ENCODE measurements around the gene RHBDD3. TPM values are rescaled to one million over a fixed set of nuclear protein-coding genes. Genes with fewer than 3 reads are reported as not detected.
"Not testable (repeated sequence)": the region's sequence is repeated elsewhere in the genome, so short reads cannot be mapped to it uniquely, and the experiment has no call there.

RHBDD3 gene
- total RNA-seq, 2 experiments from 2014 or later = 30.0 to 34.7 TPM

- H3K4me1 Mint-ChIP-seq (ENCODE audit: low read depth) = peaks cover 14% of the 10 kb centered on the region
- DNase-seq = no peak
- H3K27me3 Mint-ChIP-seq (ENCODE audit: low read depth) = peaks cover 5% of the 10 kb centered on the region
- ChIA-PET POLR2A (no interaction called here), CTCF (interaction anchor here (0.7 kb wide), 1 partner anchor 8 kb away, joined by 4 read pairs; no protein-coding TSS in a partner anchor)
- H3K4me3 Mint-ChIP-seq = no peak overlapping the region
- peak; percentile 57 for ATAC-seq
- H3K36me3 Mint-ChIP-seq (ENCODE audit: low read depth) = no peaks in the 10 kb centered on the region
- no peaks in the 10 kb centered on the region for H3K9me3 Mint-ChIP-seq (ENCODE audit: insufficient read depth)
- H3K27ac Mint-ChIP-seq = no peak overlapping the region
These were observed 13.5 kb downstream of the RHBDD3 start for GRCh38 chr22:29254286-29254660.

GRCh38 chr22:29253561-29254285 is 14.1 kb downstream of the RHBDD3 start:
- H3K36me3 Mint-ChIP-seq (ENCODE audit: low read depth) = no peaks in the 10 kb centered on the region
- POLR2A ChIA-PET = interaction anchor here (0.8 kb wide), 1 partner anchor 175 kb away, joined by 5 read pairs; no protein-coding TSS in a partner anchor
- peaks cover 14% of the 10 kb centered on the region for H3K4me1 Mint-ChIP-seq (ENCODE audit: low read depth)
- CTCF ChIA-PET = no interaction called here
- ATAC-seq = no peak
- H3K9me3 Mint-ChIP-seq (ENCODE audit: insufficient read depth) = no peaks in the 10 kb centered on the region
- no peak for DNase-seq
- H3K4me3 Mint-ChIP-seq = no peak overlapping the region
- no peak overlapping the region for H3K27ac Mint-ChIP-seq
- peaks cover 5% of the 10 kb centered on the region for H3K27me3 Mint-ChIP-seq (ENCODE audit: low read depth)

DNA sequence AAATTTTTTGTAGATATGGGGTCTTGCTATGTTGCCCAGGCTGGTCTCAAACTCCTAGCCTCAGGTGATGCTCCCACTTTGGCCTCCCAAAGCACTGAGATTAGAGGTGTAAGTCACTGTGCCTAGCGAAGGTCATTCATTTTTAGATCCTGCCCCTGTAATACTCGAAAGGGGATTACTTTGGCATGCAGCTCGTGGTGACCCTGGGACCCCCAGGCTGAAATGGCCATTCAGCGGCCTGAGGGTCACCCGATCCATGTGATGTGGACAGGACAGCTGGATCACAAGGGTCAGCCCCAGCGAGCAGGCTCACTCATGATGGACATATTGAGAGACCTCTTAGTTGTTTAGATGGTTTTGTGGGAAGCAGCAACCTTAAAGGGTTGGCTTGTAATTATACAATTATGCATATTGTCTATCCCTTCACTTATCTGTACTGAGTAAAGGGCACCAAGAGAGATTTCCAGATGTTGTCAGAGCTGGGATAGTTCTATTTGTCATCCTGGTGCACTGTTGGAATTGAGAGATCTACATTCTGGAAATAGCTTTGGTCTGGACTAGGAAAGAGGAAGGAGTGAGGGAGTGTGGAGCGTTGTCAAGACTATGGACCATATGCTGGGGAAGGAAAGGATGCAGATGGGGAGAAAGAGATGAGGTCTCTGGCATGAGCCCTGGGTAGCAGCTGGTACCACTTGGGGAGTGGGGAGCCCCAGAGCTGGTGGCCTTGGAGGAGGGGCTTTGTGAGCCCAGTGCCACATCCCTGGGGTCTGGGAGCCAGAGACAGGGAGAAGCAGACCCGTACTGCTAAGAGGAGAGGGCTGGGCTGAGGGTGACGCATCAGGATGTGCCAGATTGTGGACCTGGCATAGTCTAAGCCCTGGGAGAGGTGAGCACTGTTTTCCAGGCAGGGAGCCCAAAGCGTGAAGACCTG is 15.5 kb downstream of the RHBDD3 start:
- Mint-ChIP-seq H3K4me3 (no peak overlapping the region), H3K4me1 (ENCODE audit: low read depth) (peaks cover 11% of the 10 kb centered on the region), H3K36me3 (ENCODE audit: low read depth) (no peaks in the 10 kb centered on the region), H3K27ac (no peak overlapping the region), H3K9me3 (ENCODE audit: insufficient read depth) (no peaks in the 10 kb centered on the region), H3K27me3 (ENCODE audit: low read depth) (peaks cover 5% of the 10 kb centered on the region)
- CTCF ChIA-PET = no interaction called here
- ATAC-seq (no peak), DNase-seq (no peak)
- POLR2A ChIA-PET = no interaction called here

DNA sequence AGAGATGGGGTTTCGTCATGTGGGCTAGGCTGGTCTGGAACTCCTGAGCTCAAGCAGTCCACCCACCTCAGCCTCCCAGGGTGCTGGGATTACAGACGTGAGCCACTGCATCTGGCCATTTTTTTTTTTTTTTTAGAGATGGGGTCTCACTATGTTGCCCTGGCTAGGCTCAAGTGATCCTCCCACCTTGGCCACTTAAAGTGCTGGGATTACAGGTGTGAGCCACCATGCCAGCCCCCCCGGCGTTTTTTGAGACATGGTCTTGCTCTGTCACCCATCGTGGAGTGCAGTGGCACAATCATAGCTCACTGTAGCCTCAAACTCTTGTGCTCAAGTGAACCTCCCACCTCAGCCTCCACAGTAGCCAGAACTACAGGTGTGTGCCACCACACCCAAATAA is 16.5 kb downstream of the RHBDD3 start:
- DNase-seq = no peak
- Mint-ChIP-seq H3K27me3 (ENCODE audit: low read depth) (peaks cover 7% of the 10 kb centered on the region), H3K9me3 (ENCODE audit: insufficient read depth) (no peaks in the 10 kb centered on the region), H3K27ac (no peak overlapping the region), H3K36me3 (ENCODE audit: low read depth) (no peaks in the 10 kb centered on the region), H3K4me3 (no peak overlapping the region), H3K4me1 (ENCODE audit: low read depth) (peaks cover 11% of the 10 kb centered on the region)
- no peak for ATAC-seq
- ChIA-PET CTCF (no interaction called here), POLR2A (no interaction called here)

GRCh38 chr22:29247891-29248290 is 19.9 kb downstream of the RHBDD3 start:
- POLR2A ChIA-PET; ATAC-seq; H3K36me3 Mint-ChIP-seq (ENCODE audit: low read depth); CTCF ChIA-PET; H3K27ac Mint-ChIP-seq; DNase-seq; H3K9me3 Mint-ChIP-seq (ENCODE audit: insufficient read depth); H3K4me3 Mint-ChIP-seq; H3K4me1 Mint-ChIP-seq (ENCODE audit: low read depth): not testable (repeated sequence)
- peaks cover 16% of the 10 kb centered on the region for H3K27me3 Mint-ChIP-seq (ENCODE audit: low read depth)

DNA sequence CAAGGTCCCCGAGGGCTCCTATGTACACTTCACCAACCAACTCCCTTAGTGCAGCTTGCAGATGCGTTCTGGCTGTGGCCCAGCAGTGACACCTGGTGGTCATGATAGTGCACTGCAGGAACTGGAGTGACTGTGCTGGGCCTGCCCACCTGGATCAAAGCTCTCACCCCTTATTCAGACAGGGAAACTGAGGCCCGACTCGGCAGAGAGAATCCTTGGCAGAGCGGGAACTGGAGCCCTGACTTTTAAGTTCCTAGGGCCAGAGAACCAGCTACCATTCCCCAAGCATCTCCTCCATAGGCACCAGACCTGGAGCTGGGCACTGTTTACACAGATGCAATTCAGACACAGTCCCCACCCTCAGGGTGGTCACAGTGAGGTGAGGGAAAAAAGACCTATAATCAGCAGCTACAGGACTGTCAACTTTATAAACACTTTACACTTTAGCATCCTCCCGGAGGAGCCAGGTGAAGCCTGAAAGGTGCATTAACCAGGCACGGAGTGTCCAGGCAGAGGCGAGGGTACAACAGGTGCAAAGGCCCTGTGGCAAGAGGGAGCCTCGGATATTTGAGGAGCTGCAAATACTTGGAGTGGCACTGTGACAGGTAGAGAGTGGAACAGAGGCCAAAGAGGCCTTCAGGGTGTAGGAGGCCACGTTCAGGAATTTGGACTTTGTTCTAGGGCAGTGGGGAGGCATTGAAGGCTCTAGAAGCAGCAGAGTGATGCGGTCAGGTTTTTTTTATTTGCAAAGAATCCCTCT is 22.0 kb downstream of the RHBDD3 start:
- Mint-ChIP-seq H3K27me3 (ENCODE audit: low read depth) (peaks cover 15% of the 10 kb centered on the region), H3K36me3 (ENCODE audit: low read depth) (no peaks in the 10 kb centered on the region), H3K4me3 (no peak overlapping the region), H3K27ac (no peak overlapping the region), H3K9me3 (ENCODE audit: insufficient read depth) (peaks cover 10% of the 10 kb centered on the region), H3K4me1 (ENCODE audit: low read depth) (peaks cover 2% of the 10 kb centered on the region)
- ChIA-PET POLR2A (no interaction called here), CTCF (interaction anchor here (0.6 to 3.5 kb wide), 33 partner anchors 9 to 759 kb away, joined by 3 to 25 read pairs (median 4); partner anchors contain the start of genes EMID1, EWSR1 and RHBDD3)
- ATAC-seq (peak; percentile 86), DNase-seq (peak; percentile 79)

GRCh38 chr22:29244785-29245625 is 22.8 kb downstream of the RHBDD3 start:
- no peak overlapping the region for H3K27ac Mint-ChIP-seq
- H3K4me1 Mint-ChIP-seq (ENCODE audit: low read depth) = peaks cover 2% of the 10 kb centered on the region
- DNase-seq (no peak), ATAC-seq (no peak)
- H3K9me3 Mint-ChIP-seq (ENCODE audit: insufficient read depth) = peaks cover 10% of the 10 kb centered on the region
- H3K36me3 Mint-ChIP-seq (ENCODE audit: low read depth) = no peaks in the 10 kb centered on the region
- POLR2A ChIA-PET = no interaction called here
- H3K4me3 Mint-ChIP-seq = no peak overlapping the region
- peaks cover 14% of the 10 kb centered on the region for H3K27me3 Mint-ChIP-seq (ENCODE audit: low read depth)
- CTCF ChIA-PET = interaction anchor here (0.6 to 3.5 kb wide), 30 partner anchors 9 to 759 kb away, joined by 3 to 25 read pairs (median 4); partner anchors contain the start of genes EMID1, EWSR1 and RHBDD3

DNA sequence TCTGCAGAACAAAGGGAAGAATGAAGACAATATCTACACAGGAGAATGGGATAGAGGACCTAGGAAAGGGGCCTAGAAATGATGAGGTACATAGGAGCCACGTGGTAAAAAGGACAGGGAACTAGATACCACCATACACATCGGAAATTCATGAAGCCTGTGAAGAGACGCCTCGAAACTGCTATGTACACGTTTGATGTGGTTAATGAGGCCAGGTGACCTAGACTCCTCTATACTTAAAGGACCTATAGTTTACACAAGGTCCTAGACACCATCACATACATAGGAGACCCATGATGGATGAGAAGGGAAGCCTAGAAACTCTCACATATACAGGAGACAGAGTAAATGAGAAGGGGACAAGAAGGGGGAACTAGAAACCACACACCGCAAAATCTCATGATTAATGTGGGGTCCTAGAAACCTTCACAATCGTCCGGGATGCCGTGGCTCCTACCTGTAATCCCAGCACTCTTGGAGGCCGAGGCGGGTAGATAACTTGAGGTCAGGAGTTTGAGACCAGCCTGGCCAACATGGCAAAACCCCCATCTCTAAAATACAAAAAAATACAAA is 23.8 kb downstream of the RHBDD3 start:
- Mint-ChIP-seq H3K4me1 (ENCODE audit: low read depth) (peaks cover 2% of the 10 kb centered on the region), H3K36me3 (ENCODE audit: low read depth) (no peaks in the 10 kb centered on the region), H3K9me3 (ENCODE audit: insufficient read depth) (peaks cover 10% of the 10 kb centered on the region), H3K27ac (no peak overlapping the region), H3K27me3 (ENCODE audit: low read depth) (peaks cover 17% of the 10 kb centered on the region), H3K4me3 (no peak overlapping the region)
- CTCF ChIA-PET = interaction anchor here (2.1 to 3.5 kb wide), 2 partner anchors 41 to 204 kb away, joined by 21 to 25 read pairs; no protein-coding TSS in a partner anchor
- POLR2A ChIA-PET = no interaction called here
- DNase-seq = no peak
- no peak for ATAC-seq

- Mint-ChIP-seq H3K27me3 (ENCODE audit: low read depth) (peaks cover 17% of the 10 kb centered on the region), H3K9me3 (ENCODE audit: insufficient read depth) (peaks cover 10% of the 10 kb centered on the region)
- DNase-seq; H3K4me3 Mint-ChIP-seq; CTCF ChIA-PET; H3K36me3 Mint-ChIP-seq (ENCODE audit: low read depth); ATAC-seq; H3K27ac Mint-ChIP-seq; H3K4me1 Mint-ChIP-seq (ENCODE audit: low read depth): not testable (repeated sequence)
- POLR2A ChIA-PET = interaction anchor here (1.0 kb wide), 1 partner anchor 30 kb away, joined by 3 read pairs; no protein-coding TSS in a partner anchor
These were observed 27.3 kb downstream of the RHBDD3 start for GRCh38 chr22:29240481-29240880.

DNA sequence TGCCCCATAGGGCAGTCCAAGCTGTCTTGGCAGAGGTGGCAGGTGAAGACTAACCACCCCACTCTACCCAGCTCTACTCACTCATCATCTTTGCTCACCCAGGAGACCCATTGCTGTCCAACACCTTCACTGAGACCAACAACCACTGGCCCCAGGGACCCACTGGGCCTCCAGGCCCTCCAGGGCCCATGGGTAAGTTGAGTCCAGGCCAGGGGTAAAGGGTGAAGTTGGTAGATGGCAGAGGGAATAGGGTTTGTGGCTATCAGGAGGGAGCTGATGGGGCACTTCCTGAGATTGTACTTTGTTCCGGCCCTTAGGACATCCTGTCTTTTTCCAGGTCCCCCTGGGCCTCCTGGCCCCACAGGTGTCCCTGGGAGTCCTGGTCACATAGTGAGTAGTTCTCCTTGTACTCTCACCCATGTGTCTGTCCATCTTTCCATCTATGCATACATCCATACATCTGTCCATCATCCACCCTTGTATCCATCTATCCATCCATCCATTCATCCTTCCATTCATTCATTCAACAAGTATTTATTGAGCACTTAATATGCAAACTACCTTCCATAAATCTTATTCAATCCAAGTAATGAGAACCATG is 34.4 kb downstream of the RHBDD3 start:
- Mint-ChIP-seq H3K27me3 (ENCODE audit: low read depth) (peaks cover 5% of the 10 kb centered on the region), H3K9me3 (ENCODE audit: insufficient read depth) (peaks cover 4% of the 10 kb centered on the region), H3K4me1 (ENCODE audit: low read depth) (no peaks in the 10 kb centered on the region), H3K4me3 (no peak overlapping the region), H3K36me3 (ENCODE audit: low read depth) (no peaks in the 10 kb centered on the region), H3K27ac (no peak overlapping the region)
- no peak for ATAC-seq
- no peak for DNase-seq
- ChIA-PET CTCF (interaction anchor here (1.0 to 1.2 kb wide), 2 partner anchors 12 to 13 kb away, joined by 3 to 4 read pairs; no protein-coding TSS in a partner anchor), POLR2A (no interaction called here)
